Measurements from ENCODE around the gene EDN2.

EDN2 gene

GRCh38 chr1:41438711-41439110 lies 45.8 kb downstream of the EDN2 start:
- DNase-seq (ENCODE audit: low read depth, low spot score): no peak
- POLR2A ChIA-PET: no interaction called here
- TF ChIP-seq CTCF (IDR thresholded peaks at IDR 0.05; ENCODE audit: insufficient read depth, low read length, missing control alignments): no peak
- H3K4me3 ChIP-seq (ENCODE audit: low read depth, low read length): no peak overlapping the region
- CTCF ChIA-PET: no interaction called here

- ChIA-PET POLR2A (no interaction called here), CTCF (interaction anchor here (8.1 to 13.1 kb wide), 3 partner anchors 10 to 154 kb away, joined by 102 to 178 read pairs (median 122); no protein-coding TSS in a partner anchor)
- DNase-seq (ENCODE audit: low read depth, low spot score): no peak
- no peak overlapping the region for H3K4me3 ChIP-seq (ENCODE audit: low read depth, low read length)
- no peak for TF ChIP-seq CTCF (IDR thresholded peaks at IDR 0.05; ENCODE audit: insufficient read depth, low read length, missing control alignments)
These were observed 47.5 kb downstream of the EDN2 start for GRCh38 chr1:41437011-41437355.

- TF ChIP-seq CTCF (IDR thresholded peaks at IDR 0.05; ENCODE audit: insufficient read depth, low read length, missing control alignments): no peak
- H3K4me3 ChIP-seq (ENCODE audit: low read depth, low read length): no peak overlapping the region
- ChIA-PET CTCF (interaction anchor here (1.3 to 13.1 kb wide), 4 partner anchors 11 to 170 kb away, joined by 3 to 178 read pairs (median 112); no protein-coding TSS in a partner anchor), POLR2A (no interaction called here)
- DNase-seq (ENCODE audit: low read depth, low spot score): no peak
These were observed 48.0 kb downstream of the EDN2 start for GRCh38 chr1:41436281-41437010.

- ChIA-PET CTCF (interaction anchor here (0.7 to 13.1 kb wide), 8 partner anchors 11 to 169 kb away, joined by 3 to 178 read pairs (median 17); no protein-coding TSS in a partner anchor), POLR2A (no interaction called here)
- DNase-seq (ENCODE audit: low read depth, low spot score): no peak
- no peak overlapping the region for H3K4me3 ChIP-seq (ENCODE audit: low read depth, low read length)
- TF ChIP-seq CTCF (IDR thresholded peaks at IDR 0.05; ENCODE audit: insufficient read depth, low read length, missing control alignments): no peak
These were observed 48.8 kb downstream of the EDN2 start for GRCh38 chr1:41435570-41436178.

GRCh38 chr1:41434748-41435449 lies 49.6 kb downstream of the EDN2 start:
- TF ChIP-seq CTCF (IDR thresholded peaks at IDR 0.05; ENCODE audit: insufficient read depth, low read length, missing control alignments): no peak
- POLR2A ChIA-PET: no interaction called here
- no peak overlapping the region for H3K4me3 ChIP-seq (ENCODE audit: low read depth, low read length)
- DNase-seq (ENCODE audit: low read depth, low spot score): no peak
- CTCF ChIA-PET: interaction anchor here (0.6 to 13.1 kb wide), 12 partner anchors 10 to 167 kb away, joined by 3 to 178 read pairs (median 4); partner anchors contain the start of gene EDN2

GRCh38 chr1:41434306-41434705 lies 50.2 kb downstream of the EDN2 start:
- no peak overlapping the region for H3K4me3 ChIP-seq (ENCODE audit: low read depth, low read length)
- POLR2A ChIA-PET: no interaction called here
- no peak for TF ChIP-seq CTCF (IDR thresholded peaks at IDR 0.05; ENCODE audit: insufficient read depth, low read length, missing control alignments)
- CTCF ChIA-PET: interaction anchor here (0.6 to 13.1 kb wide), 17 partner anchors 10 to 151 kb away, joined by 3 to 178 read pairs (median 5); partner anchors contain the start of gene EDN2
- no peak for DNase-seq (ENCODE audit: low read depth, low spot score)

Measured in AG04449 (cell line).